Sigmoid colon (tissue), 7 donors: Measurements from ENCODE around the gene TBCD. TPM values are rescaled to one million over a fixed set of nuclear protein-coding genes. Genes with fewer than 3 reads are reported as not detected.

Source experiments
- DNase-seq: peaks from one replicate; pipeline ENCODE4 v3.0.0-alpha.2; 2019
- H3K27ac ChIP-seq, 4 donors: fragments of 200-600 bp; sonication (generic); one replicate each; pipeline ENCODE4 v1.5.1; 2016 to 2019; ENCODE audit warnings: mild to moderate bottlenecking in 1 of 4
- H3K27me3 ChIP-seq, 3 donors: fragments of 200-600 bp; sonication (generic); one replicate each; pipeline ENCODE4 v1.5.1; 2019; ENCODE audit warnings: mild to moderate bottlenecking in 1 of 3
- H3K36me3 ChIP-seq, 4 donors: fragments of 200-600 bp; sonication (generic); one replicate each; pipeline ENCODE4 v1.5.1; 2016 to 2019
- H3K4me1 ChIP-seq, 4 donors: fragments of 200-600 bp; sonication (generic); one replicate each; pipeline ENCODE4 v1.5.1; 2017 to 2019
- H3K4me3 ChIP-seq, 4 donors: fragments of 200-600 bp; sonication (generic); one replicate each; pipeline ENCODE4 v1.5.1; 2017 to 2019; ENCODE audit warnings: mild to moderate bottlenecking in 2 of 4, moderate library complexity in 1 of 4
- H3K9me3 ChIP-seq, 4 donors: fragments of 200-600 bp in 3 of 4; sonication (generic) in 3 of 4; one replicate each; pipeline versions ENCODE4 v1.5.1 to v1.6.1; 2013 to 2019
- CTCF ChIP-seq, 4 experiments: fragments of 450-650 bp in 3 of 4; fragments of 200-600 bp in 1 of 4; IDR thresholded peaks; one replicate each; pipeline ENCODE4 v1.5.1; 2016 to 2019; ENCODE audit warnings: antibody characterized with exemption in 4 of 4, mild to moderate bottlenecking in 3 of 4, moderate library complexity in 2 of 4
- EP300 ChIP-seq, 4 donors: sonication (generic); formaldehyde crosslinking; IDR thresholded peaks; one replicate each; pipeline ENCODE4 v1.6.1; 2017; ENCODE audit warnings: antibody characterized with exemption in 4 of 4
- POLR2A ChIP-seq, 2 donors: fragments of 450-650 bp; IDR thresholded peaks; one replicate each; pipeline ENCODE4 v1.6.1; 2016; ENCODE audit warnings: antibody characterized with exemption in 2 of 2, mild to moderate bottlenecking in 2 of 2, moderate library complexity in 2 of 2
- POLR2AphosphoS5 ChIP-seq, 4 donors: sonication (generic); formaldehyde crosslinking; IDR thresholded peaks; one replicate each; pipeline ENCODE4 v1.6.1; 2017; ENCODE audit warnings: antibody characterized with exemption in 4 of 4
- WGBS, 2 donors: extraction: QIAGEN DNeasy Blood & Tissue Kit; methylation state at CpG; one replicate each; pipeline ENCODE4 v1.1.7; 2013; 5-methylcytosine and 5-hydroxymethylcytosine counted together
- intact Hi-C: fragments of 100-400 bp; cut with DNase I; formaldehyde crosslinking; loops from one replicate; pipeline ENCODE4 v1.15.1; 2023
- polyA plus RNA-seq, 3 donors: library from polyadenylated mRNA; stranded (reverse); fragments of 200-250 nt; gene quantifications; one replicate each; pipeline ENCODE4 v1.2.3, GENCODE V29; 2013
- total RNA-seq, 4 donors: library from RNA; depleted of rRNA; stranded (reverse); fragments of >200 nt; gene quantifications; one replicate each; pipeline ENCODE4 v1.1.0, GENCODE V29; 2016
- donor health status: healthy with polysubstance abuse.
- donor health status: Bipolar disorder and iron deficiency.
- donor health status: healthy.

Gene TBCD
- total and polyA plus RNA-seq, 7 donors = 11.1 to 77.4 (median 34.2) TPM

GRCh38 chr17:82899941-82900340, 148.1 kb downstream of the TBCD start:
- WGBS, 2 donors = 72 to 88% methylated on average over 7 of the region's 7 CpGs
- intact Hi-C loops = no loop called here
- no peak overlapping the region for H3K4me3 ChIP-seq

GRCh38 chr17:82900741-82901140, 148.9 kb downstream of the TBCD start:
- Histone ChIP-seq H3K4me3 (peak overlapping the region in 1 of 4 donors; percentile 4), H3K4me1 (no peaks in the 10 kb centered on the region), H3K27me3 (no peaks in the 10 kb centered on the region), H3K27ac (peak overlapping the region in 2 of 4 donors; percentile 24 to 25), H3K36me3 (peaks cover 0 to 17% (median 0%) of the 10 kb centered on the region in 4 donors), H3K9me3 (no peaks in the 10 kb centered on the region)
- intact Hi-C loops = no loop called here
- WGBS, 2 donors = 96 to 97% methylated on average over 19 of the region's 19 CpGs
- DNase-seq = no peak
- TF ChIP-seq EP300 (IDR thresholded peaks at IDR 0.05) = no peak
- TF ChIP-seq POLR2AphosphoS5 (IDR thresholded peaks at IDR 0.05) = peak in 1 of 4 donors; percentile 51

More at GRCh38 chr17:82899941-82900340, 148.1 kb downstream of the TBCD start:
- no peak overlapping the region for H3K27ac ChIP-seq
- H3K9me3 ChIP-seq = no peaks in the 10 kb centered on the region
- peaks cover 0 to 14% (median 0%) of the 10 kb centered on the region in 4 donors for H3K36me3 ChIP-seq
- no peaks in the 10 kb centered on the region for H3K27me3 ChIP-seq
- TF ChIP-seq POLR2A (IDR thresholded peaks at IDR 0.05) (no peak), EP300 (IDR thresholded peaks at IDR 0.05) (no peak), CTCF (IDR thresholded peaks at IDR 0.05) (no peak), POLR2AphosphoS5 (IDR thresholded peaks at IDR 0.05) (no peak)
- H3K4me1 ChIP-seq = no peaks in the 10 kb centered on the region
- DNase-seq = no peak

GRCh38 chr17:82901356-82901755, 149.5 kb downstream of the TBCD start:
- H3K27ac ChIP-seq = no peak overlapping the region
- intact Hi-C loops = no loop called here
- no peaks in the 10 kb centered on the region for H3K4me1 ChIP-seq
- no peaks in the 10 kb centered on the region for H3K27me3 ChIP-seq
- H3K4me3 ChIP-seq = no peak overlapping the region
- no peak for DNase-seq
- H3K9me3 ChIP-seq = no peaks in the 10 kb centered on the region
- WGBS, 2 donors = 95 to 97% methylated on average over 16 of the region's 16 CpGs
- peaks cover 0 to 23% (median 0%) of the 10 kb centered on the region in 4 donors for H3K36me3 ChIP-seq
- TF ChIP-seq POLR2AphosphoS5 (IDR thresholded peaks at IDR 0.05) = no peak
- no peak for TF ChIP-seq EP300 (IDR thresholded peaks at IDR 0.05)
- TF ChIP-seq POLR2A (IDR thresholded peaks at IDR 0.05) = no peak
- no peak for TF ChIP-seq CTCF (IDR thresholded peaks at IDR 0.05)

GRCh38 chr17:82901856-82902255, 150.0 kb downstream of the TBCD start:
- Histone ChIP-seq H3K4me3 (no peak overlapping the region), H3K27ac (no peak overlapping the region), H3K36me3 (peaks cover 0 to 28% (median 0%) of the 10 kb centered on the region in 4 donors), H3K4me1 (no peaks in the 10 kb centered on the region), H3K9me3 (no peaks in the 10 kb centered on the region), H3K27me3 (no peaks in the 10 kb centered on the region)
- TF ChIP-seq EP300 (IDR thresholded peaks at IDR 0.05) (no peak), POLR2AphosphoS5 (IDR thresholded peaks at IDR 0.05) (no peak), CTCF (IDR thresholded peaks at IDR 0.05) (no peak), POLR2A (IDR thresholded peaks at IDR 0.05) (no peak)
- DNase-seq = no peak
- intact Hi-C loops = no loop called here
- 83 to 84% methylated on average over 16 of the region's 16 CpGs for WGBS, 2 donors

- no peak for DNase-seq
- Histone ChIP-seq H3K9me3 (no peaks in the 10 kb centered on the region), H3K27ac (no peak overlapping the region), H3K36me3 (peaks cover 0 to 39% (median 0%) of the 10 kb centered on the region in 4 donors), H3K4me3 (no peak overlapping the region), H3K4me1 (no peaks in the 10 kb centered on the region), H3K27me3 (no peaks in the 10 kb centered on the region)
- no peak for TF ChIP-seq EP300 (IDR thresholded peaks at IDR 0.05)
- TF ChIP-seq POLR2AphosphoS5 (IDR thresholded peaks at IDR 0.05) = no peak
- TF ChIP-seq POLR2A (IDR thresholded peaks at IDR 0.05) = no peak
- no peak for TF ChIP-seq CTCF (IDR thresholded peaks at IDR 0.05)
- intact Hi-C loops = no loop called here
- WGBS, 2 donors = 94 to 97% methylated on average over 35 of the region's 37 CpGs
Observed at GRCh38 chr17:82902972-82903874, 151.4 kb downstream of the TBCD start.
